Erythroblast (primary cell): ENCODE measurements around the gene SLC6A17.

Experiments used
- GATA1 ChIP-seq: IDR thresholded peaks from 2 replicates; pipeline ENCODE4 v1.6.1; 2011; ENCODE audit warnings: low read depth, mild to moderate bottlenecking, control low read depth, low read length, moderate library complexity
- POLR2A ChIP-seq: IDR thresholded peaks from 2 replicates; pipeline ENCODE4 v1.6.1; 2011; ENCODE audit warnings: mild to moderate bottlenecking, low read length

GRCh38 chr1:110216844-110217444 is 66.7 kb downstream of the SLC6A17 start:
- TF ChIP-seq POLR2A (no peak), GATA1 (no peak)
